Stimulated activated CD8-positive, alpha-beta memory T cell treated with anti-CD3 and anti-CD28 coated beads, Interleukin-4, amount 100 ng/mL, for 24 hours (primary cell): ENCODE data around the gene COL5A3.
"Not testable (repeated sequence)": the region's sequence is repeated elsewhere in the genome, so short reads cannot be mapped to it uniquely, and the experiment has no call there.

Experiments used
- DNase-seq: peaks from one replicate; pipeline ENCODE4 v3.0.0-alpha.2; 2020; ENCODE audit warnings: low read depth

The COL5A3 gene

DNA sequence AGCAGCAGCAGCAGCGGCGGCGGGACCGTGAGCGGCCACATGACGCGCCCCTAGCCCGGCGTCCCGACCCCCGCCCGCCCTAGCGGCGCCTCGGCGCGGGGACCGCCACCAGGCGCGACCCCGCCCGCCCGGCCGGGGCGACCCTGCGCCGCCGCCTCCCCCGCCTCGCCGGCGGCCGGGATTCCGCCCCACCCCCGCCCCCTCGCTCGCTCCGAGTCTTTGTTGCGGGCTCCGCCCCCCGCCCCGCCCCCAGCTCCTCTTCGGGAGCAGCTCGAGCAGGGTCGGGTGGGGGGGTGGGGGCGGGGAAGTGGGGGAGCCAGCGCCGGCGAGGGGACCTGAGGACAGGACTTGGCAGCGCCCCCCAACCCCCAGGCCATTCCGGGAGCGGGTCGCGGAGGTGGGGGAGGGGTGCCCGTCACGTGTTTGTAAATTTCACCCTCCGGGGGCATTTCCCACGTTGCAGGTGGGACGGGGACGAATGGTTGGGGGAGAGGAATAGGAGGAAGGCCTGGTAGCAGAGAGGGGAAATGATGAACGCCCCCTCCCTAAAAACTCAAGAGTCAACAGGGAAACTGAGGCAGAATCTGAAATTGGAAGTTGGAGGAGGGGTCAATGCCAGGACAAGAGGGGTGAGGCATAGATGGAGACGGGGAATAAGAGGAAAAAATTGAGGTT is 73.8 kb downstream of the COL5A3 start, which contains the start of gene OLFM2:
Gene OLFM2 (minus strand): TSS at position 190 of the 675 bp plus-strand sequence. CDS start 149 bp downstream, at position 41.
- no peak for DNase-seq

DNA sequence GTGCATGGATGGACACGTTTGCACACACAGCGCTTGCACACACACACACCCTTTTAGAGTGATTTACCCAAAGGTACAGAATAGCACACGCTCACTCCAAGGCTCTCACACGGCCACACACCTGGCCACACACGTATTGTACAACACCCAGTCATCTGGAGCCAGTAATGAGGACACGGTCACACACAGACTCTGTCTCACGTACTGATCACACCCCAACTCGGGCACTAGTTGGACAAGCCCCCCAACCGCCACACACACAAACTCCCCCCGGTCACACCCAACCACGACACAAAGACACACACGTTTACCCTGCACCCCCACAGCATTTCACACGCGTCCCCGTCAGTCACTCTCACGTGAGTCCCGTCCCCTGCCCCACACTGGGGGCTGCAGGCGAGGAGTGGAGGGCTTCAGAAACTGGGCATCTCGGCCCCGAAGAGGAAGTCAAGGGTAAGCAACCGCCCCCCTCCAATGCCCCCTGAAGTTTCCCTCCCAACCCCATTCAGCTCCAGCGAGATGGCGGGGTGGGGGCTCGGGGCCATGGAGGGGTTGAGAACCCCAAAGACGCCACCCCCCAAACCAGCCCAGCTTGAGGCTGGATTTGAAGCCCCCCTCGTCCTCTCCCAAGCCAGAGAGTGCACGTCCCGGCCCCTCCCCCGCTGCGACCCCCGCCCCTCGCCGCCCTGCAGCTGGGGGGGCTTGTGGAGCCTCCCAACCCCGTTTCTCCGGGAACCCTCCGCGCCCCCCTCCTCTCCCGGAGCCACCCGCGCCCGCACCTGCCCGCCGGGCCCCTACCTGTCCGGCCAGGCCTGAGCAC is 74.6 kb downstream of the COL5A3 start:
- DNase-seq: no peak

DNA sequence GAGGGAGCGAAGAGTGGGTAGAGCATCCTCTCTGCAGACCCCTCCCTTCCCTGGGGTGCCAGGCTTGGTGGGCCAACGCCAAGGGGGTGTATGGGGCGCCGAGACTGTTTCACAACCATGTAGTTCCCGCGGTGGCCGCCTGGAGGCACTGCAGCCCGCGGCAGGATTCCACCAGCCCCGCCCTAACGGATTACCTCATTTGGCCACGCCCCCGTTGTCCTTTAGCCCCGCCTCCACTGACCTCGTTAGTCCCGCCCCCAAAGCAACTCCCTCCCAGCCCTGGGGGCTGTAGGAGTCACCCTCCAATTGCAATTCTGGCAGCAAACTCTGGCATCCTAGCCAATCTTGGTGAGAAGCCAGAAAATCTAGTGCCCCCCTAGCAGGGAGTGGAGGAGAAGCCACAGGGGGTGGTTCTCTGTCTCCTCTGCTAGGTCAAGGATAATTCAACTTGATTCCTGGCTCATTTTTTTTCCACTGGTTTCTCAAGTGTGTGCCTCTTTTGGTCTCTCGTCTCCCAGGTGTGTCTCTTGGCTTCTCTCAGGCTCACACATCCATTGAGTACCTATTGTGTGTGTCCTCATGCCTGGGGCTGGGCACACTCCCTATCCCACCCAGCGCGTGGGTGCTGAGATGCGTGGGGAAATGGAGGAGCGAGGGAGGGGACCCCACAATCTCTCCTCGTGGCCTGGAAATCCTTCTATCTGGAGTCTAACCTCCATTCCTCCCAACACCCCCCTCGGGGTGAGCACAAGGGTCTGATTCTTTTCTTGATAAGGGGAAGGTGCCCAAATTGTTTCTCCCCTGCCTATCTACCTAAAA is 76.0 kb downstream of the COL5A3 start:
- DNase-seq: peak; percentile 74

DNA sequence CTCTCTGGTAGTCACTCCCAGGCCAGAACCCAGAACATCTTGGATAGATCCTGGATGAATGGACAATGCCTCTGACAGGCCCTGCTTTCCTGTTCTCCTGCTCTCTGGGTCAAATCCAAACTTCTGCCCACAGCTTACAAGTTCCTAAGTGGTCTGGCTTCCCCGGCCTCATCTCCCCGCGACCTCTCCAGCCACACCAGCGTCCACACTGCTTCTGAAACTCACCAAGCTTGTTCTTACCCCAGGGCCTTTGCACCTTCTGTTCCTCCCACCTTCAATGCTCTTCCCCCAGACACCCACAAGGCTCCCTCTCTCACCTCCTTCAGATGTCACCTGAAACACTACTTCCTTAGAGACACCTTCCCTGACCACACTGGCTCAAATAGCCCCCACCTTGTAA is 77.5 kb downstream of the COL5A3 start:
- DNase-seq: no peak

DNA sequence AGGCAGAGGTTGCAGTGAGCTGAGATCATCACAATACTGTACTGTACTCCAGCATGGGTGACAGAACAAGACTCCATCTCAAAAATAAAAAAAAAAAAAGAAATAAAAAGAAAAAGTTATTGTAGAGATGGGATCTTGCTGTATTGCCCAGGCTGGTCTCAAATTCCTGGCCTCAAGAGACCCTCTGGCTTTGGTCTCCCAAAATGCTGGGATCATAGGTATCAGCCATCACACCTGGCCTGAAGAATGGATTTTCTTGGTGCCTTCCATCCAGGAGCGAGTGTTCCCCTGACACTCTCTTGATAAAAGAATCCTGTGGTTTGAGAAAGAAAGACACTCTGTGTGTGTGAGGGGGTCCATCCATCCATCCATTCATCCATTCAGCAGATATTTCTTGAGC is 78.7 kb downstream of the COL5A3 start:
- no peak for DNase-seq

DNA sequence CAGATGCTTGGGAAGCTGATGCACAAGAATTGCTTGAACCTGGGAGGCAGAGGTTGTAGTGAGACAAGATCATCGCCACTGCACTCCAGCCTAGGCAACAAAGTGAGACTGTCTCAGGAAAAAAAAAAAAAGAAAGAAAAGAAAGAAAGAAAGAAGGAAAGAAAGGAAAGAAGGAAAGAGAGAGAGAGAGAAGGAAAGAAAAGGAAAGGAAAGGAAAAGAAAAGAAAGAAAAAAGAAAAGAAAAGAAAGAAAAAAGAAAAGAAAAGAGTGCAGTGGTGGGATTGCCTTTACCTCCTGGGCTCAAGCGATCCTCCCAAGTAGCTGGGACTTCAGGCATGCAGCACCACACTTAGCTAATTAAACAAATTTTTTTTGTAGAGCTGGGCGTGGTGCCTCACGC is 86.9 kb downstream of the COL5A3 start:
- no peak for DNase-seq

DNA sequence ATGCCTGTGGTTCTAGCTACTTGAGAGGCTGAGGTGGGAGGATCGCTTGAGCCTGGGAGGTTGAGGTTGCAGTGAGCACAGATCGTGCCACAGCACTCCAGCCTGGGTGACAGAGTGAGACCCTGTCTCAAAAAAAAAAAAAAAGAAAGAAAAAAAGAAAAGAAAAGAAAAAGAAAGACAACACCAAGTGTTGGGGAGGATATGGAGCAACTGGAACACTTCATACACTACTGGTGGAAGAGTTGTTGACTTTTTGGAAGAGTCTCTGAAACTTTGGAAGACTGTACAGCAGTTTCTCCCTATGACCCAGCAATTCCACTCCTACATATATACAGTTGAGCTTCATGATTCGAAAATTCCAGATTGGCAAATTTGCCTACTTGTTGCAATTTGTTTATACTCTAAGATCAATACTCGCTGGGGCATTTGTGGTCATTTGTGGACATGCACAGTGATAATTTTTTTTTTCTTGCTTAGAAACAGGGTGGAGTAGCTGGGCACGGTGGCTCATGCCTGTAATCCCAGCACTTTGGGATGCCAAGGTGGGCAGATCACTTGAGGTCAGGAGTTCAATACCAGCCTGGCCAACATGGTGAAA is 87.4 kb downstream of the COL5A3 start:
- DNase-seq: not testable (repeated sequence)

DNA sequence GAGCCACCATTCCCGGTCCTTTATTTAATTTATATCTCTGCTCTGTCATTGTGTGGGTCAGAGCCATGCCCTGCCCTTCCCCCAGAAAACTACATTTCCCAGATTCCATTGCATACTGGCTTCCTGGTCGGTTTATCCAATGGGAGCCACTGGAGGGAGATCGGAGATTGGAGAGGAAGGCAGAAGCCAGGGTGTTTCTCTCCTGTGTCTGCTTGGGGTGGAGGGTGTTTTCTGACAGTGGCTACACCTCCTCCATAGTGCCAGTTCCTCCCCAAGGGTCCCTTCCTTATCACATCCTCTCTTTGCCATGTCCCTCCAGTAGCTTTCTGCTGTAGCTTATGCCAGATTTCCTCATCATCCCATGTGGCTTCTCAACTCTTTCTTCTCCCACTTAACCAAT is 93.0 kb downstream of the COL5A3 start:
- DNase-seq: no peak

DNA sequence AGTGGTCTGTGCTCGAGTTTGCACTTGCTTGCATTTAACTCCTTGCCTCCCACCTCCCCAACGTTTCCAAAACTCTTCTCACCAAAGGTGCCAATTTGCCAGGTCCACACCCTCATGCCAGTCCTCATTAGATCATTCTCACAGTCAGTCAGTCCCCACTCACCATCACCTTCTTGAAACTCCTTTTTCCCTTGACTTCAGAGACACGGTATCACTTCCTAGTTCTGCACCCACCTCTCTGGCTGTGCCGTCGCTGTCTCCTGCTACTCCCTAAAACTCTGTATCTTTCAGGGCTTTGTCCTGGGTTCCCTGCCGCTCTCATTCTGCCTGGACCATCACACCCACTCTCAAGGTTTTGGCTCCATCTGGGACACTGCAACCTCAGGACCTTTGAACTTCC is 93.6 kb downstream of the COL5A3 start:
- no peak for DNase-seq

DNA sequence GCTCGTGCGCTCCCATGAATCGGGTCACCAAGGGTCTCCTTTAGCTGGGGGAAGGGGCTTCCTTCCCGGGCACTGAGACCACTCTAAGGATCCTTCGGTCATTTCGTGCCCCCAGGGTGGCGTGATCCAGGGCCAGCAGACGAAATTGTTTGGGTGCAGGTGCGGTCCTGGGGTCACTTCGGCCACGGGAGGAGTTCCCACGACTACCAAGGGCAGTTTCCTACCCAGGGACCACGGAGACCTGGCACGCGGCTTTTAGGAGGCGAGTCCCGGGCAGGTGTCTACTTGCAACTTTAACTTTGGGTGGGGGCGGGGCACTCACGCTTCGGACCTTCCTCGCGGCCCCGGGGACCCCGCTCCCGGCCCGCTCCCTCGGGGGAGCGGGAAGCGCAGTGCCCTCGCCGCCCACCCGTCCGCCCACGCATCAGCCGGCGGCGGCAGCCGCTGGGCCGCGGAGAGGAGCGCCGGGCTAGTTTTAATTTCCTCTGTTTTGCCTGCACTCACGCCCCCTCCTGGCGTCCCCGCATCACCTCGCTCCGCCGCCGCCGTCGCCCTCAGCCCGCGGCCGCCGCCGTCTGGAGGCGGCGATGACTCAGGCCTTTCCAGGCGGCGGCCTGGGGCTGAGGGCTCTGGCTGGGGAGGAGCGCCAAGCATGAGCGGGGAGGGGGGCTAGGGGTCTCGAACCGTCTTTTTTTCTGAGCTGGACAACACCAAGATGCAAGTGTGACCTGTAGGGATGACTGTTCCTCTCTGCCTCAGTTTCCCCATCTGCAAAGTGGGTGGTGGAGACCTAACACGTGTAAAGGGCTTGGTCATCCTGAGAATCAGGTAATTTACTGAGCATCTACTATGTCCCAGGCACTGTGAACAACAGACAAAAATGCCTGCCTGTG is 95.7 kb downstream of the COL5A3 start:
- DNase-seq: peak; percentile 74

DNA sequence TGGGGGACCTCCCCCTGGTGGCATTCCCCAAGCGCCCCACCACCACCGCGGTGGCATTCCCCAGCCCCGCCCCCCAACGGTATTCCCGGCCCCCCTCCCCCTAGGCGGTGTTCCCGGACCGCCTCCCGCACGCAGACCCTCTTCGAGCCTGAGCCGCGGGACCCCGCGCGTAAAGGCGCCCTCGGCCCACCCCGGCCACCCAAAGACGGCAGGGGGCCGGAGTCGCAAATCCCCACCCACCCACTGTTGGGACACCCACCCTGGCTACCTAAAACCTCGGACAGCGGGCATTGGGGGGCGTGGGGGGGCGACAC is 96.3 kb downstream of the COL5A3 start:
- DNase-seq: no peak

DNA sequence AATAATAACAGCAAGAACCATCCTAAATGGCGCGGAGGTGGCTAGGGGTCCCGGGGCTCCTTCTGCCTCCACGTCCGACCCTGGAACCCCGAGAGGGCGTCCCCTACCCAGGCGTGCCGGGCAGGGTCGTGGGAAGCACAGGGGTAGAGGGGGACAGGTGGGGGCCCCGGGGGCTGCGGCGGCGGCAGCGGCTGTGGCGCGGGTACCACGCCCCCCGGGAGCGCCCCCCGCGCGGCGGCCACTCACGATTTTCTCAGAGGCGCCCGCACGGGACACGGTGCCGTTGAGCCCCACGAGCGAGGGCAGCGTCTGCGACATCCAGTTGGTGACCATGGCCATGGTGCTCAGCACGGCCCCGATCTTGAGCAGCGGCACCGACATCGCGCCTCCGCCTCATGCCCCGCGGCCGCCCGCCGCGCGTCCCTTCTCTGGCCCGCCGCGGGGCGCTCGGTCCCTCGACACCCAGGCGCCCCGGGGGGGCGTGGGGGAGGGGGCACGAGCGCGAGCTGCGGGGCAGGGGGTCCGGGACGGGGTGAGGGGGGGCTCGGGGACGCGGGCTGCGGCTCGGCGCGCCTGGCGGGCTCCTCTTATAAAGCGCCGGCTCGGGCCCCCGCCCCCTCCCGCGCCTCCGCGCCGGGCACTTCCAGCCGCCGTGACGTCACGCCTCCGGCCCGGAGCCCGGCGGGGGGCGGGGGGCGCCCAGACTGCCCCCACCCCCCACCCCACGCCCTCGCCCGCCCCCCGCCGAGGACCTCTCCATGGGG is 96.9 kb downstream of the COL5A3 start:
- DNase-seq: no peak

DNA sequence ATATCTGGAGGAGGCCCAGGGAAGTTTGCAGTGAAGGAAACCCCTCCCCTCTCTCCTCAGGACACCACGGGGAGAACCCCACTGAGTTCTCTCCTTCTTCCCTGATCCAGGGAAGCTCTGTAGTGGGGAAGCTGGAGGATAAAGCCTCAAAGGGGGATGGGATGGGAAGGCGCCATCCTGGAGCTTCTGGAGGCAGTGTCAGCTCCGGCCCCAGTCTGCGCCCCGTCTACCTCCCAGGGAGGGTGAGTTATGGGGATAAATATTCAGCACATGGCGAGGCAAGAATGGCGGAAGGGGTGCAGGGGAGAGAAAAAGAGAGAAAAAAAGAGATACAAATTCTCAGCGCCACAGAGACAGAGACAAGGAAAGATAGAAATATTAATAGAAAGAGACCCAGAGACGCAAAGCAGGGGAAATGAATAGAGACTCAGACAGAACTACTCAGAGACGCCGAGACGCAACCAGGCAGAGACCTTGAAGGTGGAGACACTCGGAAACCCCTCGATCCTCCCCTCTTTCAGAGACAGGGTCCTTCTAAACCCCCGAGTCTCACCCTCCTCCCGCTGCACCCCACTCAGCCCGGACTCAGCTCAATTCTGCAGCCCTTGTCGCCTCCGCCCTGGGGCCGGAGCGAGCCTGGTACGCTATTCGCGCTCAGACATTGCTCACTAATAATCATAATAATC is 97.6 kb downstream of the COL5A3 start:
- no peak for DNase-seq

DNA sequence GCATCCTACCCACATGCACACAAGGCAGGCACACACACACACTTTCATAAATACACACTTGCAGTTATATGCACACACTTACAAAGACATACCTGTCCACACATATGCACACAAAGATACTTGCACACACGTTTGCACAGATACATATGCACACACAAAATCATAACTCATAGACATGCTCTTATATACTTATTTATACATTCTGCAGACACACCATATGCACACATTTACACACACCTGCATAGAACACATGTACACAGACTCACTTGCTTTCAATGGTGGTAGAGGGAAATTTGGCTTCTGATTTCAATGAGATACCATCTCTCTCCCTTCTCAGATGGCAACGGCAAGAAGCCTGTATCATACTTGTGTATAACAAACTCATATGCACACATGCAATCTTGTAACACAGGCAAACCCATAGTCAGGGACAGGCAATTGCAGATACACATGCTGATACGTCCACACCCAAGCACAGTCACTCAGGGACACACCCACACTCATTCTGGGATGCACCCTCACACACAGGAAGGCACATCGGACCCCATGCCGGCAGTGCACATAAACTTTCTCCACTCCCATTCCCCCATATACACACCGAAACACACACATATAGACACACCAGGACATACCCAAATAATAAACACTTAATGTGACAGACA is 98.6 kb downstream of the COL5A3 start:
- DNase-seq: no peak

DNA sequence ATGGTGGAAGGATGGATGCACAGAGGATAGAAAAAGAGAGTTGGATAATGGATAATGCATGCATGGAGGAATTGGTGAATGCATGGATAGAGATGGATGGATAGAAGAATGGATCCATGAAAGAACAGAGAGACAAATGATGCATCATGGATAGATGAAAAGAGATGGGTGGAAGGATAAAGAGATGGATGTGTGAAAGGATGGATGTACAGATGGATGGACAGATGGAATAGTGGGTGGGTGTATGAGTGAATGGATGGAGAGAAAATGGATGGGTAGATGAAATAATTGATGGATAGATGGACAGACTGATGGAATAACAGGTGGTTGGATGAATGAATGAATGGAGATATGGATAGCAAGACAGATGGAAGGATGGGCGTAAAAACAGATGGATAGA is 99.7 kb downstream of the COL5A3 start:
- DNase-seq: no peak
